ENCODE data around the gene SIGLECL1. TPM values are rescaled to one million over a fixed set of nuclear protein-coding genes. Genes with fewer than 3 reads are reported as not detected.

The SIGLECL1 gene
- total RNA-seq, 1 donor from 2014 or later, result not detected

GRCh38 chr19:51295382-51296126 is 44.7 kb downstream of the SIGLECL1 start:
- DNase-seq (ENCODE audit: low spot score), result no peak

GRCh38 chr19:51296336-51297093 is 45.6 kb downstream of the SIGLECL1 start:
- peak; percentile 15 for DNase-seq (ENCODE audit: low spot score)

GRCh38 chr19:51297406-51297805 is 46.5 kb downstream of the SIGLECL1 start:
- no peak for DNase-seq (ENCODE audit: low spot score)

- no peak for DNase-seq (ENCODE audit: low spot score)
Observed at GRCh38 chr19:51301266-51301665, 50.4 kb downstream of the SIGLECL1 start.

- DNase-seq (ENCODE audit: low spot score), result no peak
Observed at GRCh38 chr19:51305479-51305878, 54.6 kb downstream of the SIGLECL1 start.

- no peak for DNase-seq (ENCODE audit: low spot score)
Observed at GRCh38 chr19:51311351-51312257, 60.7 kb downstream of the SIGLECL1 start, which contains the start of gene IGLON5. Gene IGLON5, plus strand, starts transcription at chr19:51311644. Its CDS starts 204 bp downstream, at chr19:51311848.

GRCh38 chr19:51316688-51317087 is 65.8 kb downstream of the SIGLECL1 start:
- no peak for DNase-seq (ENCODE audit: low spot score)

- peak; percentile 39 for DNase-seq (ENCODE audit: low spot score)
Observed at GRCh38 chr19:51317376-51317775, 66.5 kb downstream of the SIGLECL1 start.

- DNase-seq (ENCODE audit: low spot score), result no peak
Observed at GRCh38 chr19:51317968-51318367, 67.1 kb downstream of the SIGLECL1 start.

Other genes with a start within 250 kb of the SIGLECL1 start
- not detected for gene KLK8, start 249.5 kb upstream of the SIGLECL1 start, total RNA-seq (ENCODE audit: insufficient read depth, low replicate concordance)
- 0.24 TPM for gene KLK10, start 231.4 kb upstream of the SIGLECL1 start, total RNA-seq (ENCODE audit: insufficient read depth, low replicate concordance)
- 3.9 TPM for gene KLK11, start 224.5 kb upstream of the SIGLECL1 start, total RNA-seq (ENCODE audit: insufficient read depth, low replicate concordance)
- gene KLK12, start 216.1 kb upstream of the SIGLECL1 start, total RNA-seq (ENCODE audit: insufficient read depth, low replicate concordance), result not detected
- gene KLK13, start 186.0 kb upstream of the SIGLECL1 start, total RNA-seq (ENCODE audit: insufficient read depth, low replicate concordance), result not detected
- gene KLK14, start 168.2 kb upstream of the SIGLECL1 start, total RNA-seq (ENCODE audit: insufficient read depth, low replicate concordance), result not detected
- gene CTU1, start 142.7 kb upstream of the SIGLECL1 start, total RNA-seq (ENCODE audit: insufficient read depth, low replicate concordance), result 9.4 TPM
- gene SIGLEC9, start 126.2 kb upstream of the SIGLECL1 start, total RNA-seq (ENCODE audit: insufficient read depth, low replicate concordance), result 2.2 TPM
- gene SIGLEC7, start 108.8 kb upstream of the SIGLECL1 start, total RNA-seq (ENCODE audit: insufficient read depth, low replicate concordance), result 3.1 TPM
- 5.3 TPM for gene CD33, start 26.0 kb upstream of the SIGLECL1 start, total RNA-seq (ENCODE audit: insufficient read depth, low replicate concordance)
- gene IGLON5, start 60.6 kb downstream of the SIGLECL1 start, total RNA-seq (ENCODE audit: insufficient read depth, low replicate concordance), result 2.2 TPM
- gene VSIG10L, start 91.1 kb downstream of the SIGLECL1 start, total RNA-seq (ENCODE audit: insufficient read depth, low replicate concordance), result 1.2 TPM
- gene ETFB, start 115.3 kb downstream of the SIGLECL1 start, total RNA-seq (ENCODE audit: insufficient read depth, low replicate concordance), result 26.7 TPM
- not detected for gene CLDND2, start 117.9 kb downstream of the SIGLECL1 start, total RNA-seq (ENCODE audit: insufficient read depth, low replicate concordance)
- gene NKG7, start 121.6 kb downstream of the SIGLECL1 start, total RNA-seq (ENCODE audit: insufficient read depth, low replicate concordance), result not detected
- gene LIM2, start 136.9 kb downstream of the SIGLECL1 start, total RNA-seq (ENCODE audit: insufficient read depth, low replicate concordance), result not detected
- 2.4 TPM for gene C19orf84, start 139.5 kb downstream of the SIGLECL1 start, total RNA-seq (ENCODE audit: insufficient read depth, low replicate concordance)
- 5.1 TPM for gene SIGLEC10, start 166.6 kb downstream of the SIGLECL1 start, total RNA-seq (ENCODE audit: insufficient read depth, low replicate concordance)
- gene SIGLEC8, start 207.4 kb downstream of the SIGLECL1 start, total RNA-seq (ENCODE audit: insufficient read depth, low replicate concordance), result 0.72 TPM
- gene CEACAM18, start 227.5 kb downstream of the SIGLECL1 start, total RNA-seq (ENCODE audit: insufficient read depth, low replicate concordance), result not detected